BE2C (cell line): Measurements from ENCODE around the gene ACSS1.

ENCODE experiments used
- DNase-seq: peaks from one replicate; pipeline ENCODE4 v3.0.0-alpha.2; 2020
- H3K27me3 ChIP-seq: fragments of 250-450 bp; sonication (Bioruptor Pico); 2 replicates; pipeline ENCODE4 v1.5.1; 2020; ENCODE audit warnings: mild to moderate bottlenecking
- H3K36me3 ChIP-seq: fragments of 250-450 bp; sonication (Bioruptor Pico); 2 replicates; pipeline ENCODE4 v1.5.1; 2020; ENCODE audit warnings: mild to moderate bottlenecking
- H3K4me1 ChIP-seq: fragments of 250-450 bp; sonication (Bioruptor Pico); 2 replicates; pipeline ENCODE4 v1.5.1; 2020
- H3K4me3 ChIP-seq: 2 replicates; pipeline ENCODE4 v1.5.1; 2011; ENCODE audit warnings: low read depth, low read length
- H3K9me3 ChIP-seq: fragments of 250-450 bp; sonication (Bioruptor Pico); 2 replicates; pipeline ENCODE4 v1.5.1; 2020
- TF ChIP-seq, protein P1 (sequence below): IDR thresholded peaks from 2 replicates; pipeline ENCODE4 v1.5.1; 2012; ENCODE audit warnings: mild to moderate bottlenecking, low read depth, low read length

Gene ACSS1

DNA sequence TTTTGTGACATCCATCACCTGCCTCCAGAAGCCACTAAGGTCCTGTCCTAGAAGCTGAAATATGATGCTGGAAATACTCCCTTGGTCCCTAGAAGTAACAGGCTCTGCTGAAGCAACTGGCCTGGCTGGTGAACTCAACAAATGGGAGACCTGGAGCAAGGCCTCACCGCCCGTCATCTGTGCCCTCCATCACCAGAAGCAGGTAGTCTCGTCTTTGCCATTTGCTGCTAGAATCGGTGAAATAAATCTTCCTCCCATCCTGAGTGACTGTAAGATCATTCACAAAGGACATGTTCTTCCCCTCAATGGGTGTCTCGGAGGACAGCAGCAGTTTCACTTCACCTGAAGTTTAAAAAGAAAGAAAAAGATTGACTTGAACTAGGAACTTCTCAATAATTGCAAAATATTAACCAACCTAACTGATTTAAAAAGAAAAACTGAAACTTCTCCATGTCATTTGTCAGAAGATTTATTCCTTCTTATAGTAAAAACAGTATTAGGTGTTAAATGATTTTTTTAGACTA is 87.8 kb downstream of the ACSS1 start:
- H3K4me3 ChIP-seq, result no peak overlapping the region
- no peaks in the 10 kb centered on the region for H3K4me1 ChIP-seq
- H3K9me3 ChIP-seq, result no peaks in the 10 kb centered on the region
- no peaks in the 10 kb centered on the region for H3K27me3 ChIP-seq
- peaks cover 55% of the 10 kb centered on the region for H3K36me3 ChIP-seq
- TF ChIP-seq, protein P1, sequence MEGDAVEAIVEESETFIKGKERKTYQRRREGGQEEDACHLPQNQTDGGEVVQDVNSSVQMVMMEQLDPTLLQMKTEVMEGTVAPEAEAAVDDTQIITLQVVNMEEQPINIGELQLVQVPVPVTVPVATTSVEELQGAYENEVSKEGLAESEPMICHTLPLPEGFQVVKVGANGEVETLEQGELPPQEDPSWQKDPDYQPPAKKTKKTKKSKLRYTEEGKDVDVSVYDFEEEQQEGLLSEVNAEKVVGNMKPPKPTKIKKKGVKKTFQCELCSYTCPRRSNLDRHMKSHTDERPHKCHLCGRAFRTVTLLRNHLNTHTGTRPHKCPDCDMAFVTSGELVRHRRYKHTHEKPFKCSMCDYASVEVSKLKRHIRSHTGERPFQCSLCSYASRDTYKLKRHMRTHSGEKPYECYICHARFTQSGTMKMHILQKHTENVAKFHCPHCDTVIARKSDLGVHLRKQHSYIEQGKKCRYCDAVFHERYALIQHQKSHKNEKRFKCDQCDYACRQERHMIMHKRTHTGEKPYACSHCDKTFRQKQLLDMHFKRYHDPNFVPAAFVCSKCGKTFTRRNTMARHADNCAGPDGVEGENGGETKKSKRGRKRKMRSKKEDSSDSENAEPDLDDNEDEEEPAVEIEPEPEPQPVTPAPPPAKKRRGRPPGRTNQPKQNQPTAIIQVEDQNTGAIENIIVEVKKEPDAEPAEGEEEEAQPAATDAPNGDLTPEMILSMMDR, result no peak
- no peak for DNase-seq

DNA sequence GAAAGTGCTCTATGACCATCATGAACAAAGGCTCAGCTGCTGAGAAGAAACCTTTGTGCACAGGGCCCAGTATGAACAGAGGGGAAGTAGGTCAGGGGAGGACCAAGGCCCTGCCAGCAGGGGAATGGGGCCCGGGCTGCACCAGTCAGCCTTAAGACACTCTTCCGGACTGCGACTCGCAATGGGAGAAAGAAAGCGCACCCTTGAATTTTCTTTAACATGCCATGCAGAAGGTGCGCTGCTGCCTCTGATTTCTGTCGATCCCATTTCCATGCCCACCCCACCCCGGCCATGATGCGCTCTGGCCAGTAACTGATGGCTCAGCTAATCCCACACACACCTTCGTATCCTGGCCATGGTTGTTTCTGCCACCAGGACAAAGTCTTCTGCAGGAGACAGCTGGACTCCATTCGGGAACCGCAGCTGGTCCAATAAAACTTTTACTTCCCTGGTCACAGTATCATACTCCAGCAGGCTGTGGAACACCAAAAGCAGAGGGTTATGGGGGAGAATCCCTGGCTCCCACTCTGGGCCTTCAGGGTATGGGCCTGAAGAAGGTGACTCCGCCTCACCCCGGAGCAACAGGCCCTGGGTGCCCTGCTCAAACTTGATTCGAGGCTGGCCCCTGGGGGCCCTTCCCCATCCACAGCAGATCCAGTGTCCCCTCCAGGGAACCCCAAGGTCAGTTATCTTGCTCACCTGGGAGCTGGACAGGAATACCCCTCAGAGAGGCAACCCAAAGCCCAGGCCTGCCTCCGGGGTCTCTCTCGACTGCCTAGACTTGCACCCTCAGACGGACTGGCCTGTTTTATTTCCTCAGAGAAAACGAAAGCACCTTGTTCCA is 88.5 kb downstream of the ACSS1 start:
- no peak overlapping the region for H3K4me3 ChIP-seq
- TF ChIP-seq, protein P1, result no peak
- H3K4me1 ChIP-seq, result no peaks in the 10 kb centered on the region
- H3K9me3 ChIP-seq, result no peaks in the 10 kb centered on the region
- peaks cover 59% of the 10 kb centered on the region for H3K36me3 ChIP-seq
- DNase-seq, result no peak
- H3K27me3 ChIP-seq, result no peaks in the 10 kb centered on the region

DNA sequence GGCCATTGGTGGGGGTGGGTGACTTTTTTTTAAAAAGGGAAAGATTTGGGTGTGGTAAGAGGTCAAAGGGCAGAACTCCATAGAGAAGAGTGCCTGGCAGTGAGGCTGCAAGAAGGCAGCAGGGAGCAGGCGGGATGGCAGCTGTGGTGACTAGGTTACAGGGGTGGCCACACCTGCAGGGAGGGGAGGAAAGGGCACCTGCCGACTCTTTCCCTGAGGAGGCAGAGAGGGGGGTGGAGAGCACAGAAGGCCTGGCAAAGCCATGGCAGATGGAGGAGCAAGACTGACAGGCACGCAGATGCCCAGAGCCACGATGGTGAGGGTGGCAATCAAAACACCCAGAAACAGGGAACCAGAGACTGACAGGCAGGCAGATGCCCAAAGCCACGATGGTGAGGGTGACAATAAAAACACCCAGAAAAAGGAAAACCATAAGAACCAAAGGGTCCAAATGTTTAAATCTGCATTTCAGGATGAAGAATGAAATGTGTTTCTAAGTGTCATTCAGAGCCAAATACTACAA is 89.6 kb downstream of the ACSS1 start:
- peaks cover 59% of the 10 kb centered on the region for H3K36me3 ChIP-seq
- TF ChIP-seq, protein P1, result no peak
- H3K4me1 ChIP-seq, result no peaks in the 10 kb centered on the region
- H3K27me3 ChIP-seq, result no peaks in the 10 kb centered on the region
- DNase-seq, result no peak
- H3K9me3 ChIP-seq, result no peaks in the 10 kb centered on the region
- no peak overlapping the region for H3K4me3 ChIP-seq

DNA sequence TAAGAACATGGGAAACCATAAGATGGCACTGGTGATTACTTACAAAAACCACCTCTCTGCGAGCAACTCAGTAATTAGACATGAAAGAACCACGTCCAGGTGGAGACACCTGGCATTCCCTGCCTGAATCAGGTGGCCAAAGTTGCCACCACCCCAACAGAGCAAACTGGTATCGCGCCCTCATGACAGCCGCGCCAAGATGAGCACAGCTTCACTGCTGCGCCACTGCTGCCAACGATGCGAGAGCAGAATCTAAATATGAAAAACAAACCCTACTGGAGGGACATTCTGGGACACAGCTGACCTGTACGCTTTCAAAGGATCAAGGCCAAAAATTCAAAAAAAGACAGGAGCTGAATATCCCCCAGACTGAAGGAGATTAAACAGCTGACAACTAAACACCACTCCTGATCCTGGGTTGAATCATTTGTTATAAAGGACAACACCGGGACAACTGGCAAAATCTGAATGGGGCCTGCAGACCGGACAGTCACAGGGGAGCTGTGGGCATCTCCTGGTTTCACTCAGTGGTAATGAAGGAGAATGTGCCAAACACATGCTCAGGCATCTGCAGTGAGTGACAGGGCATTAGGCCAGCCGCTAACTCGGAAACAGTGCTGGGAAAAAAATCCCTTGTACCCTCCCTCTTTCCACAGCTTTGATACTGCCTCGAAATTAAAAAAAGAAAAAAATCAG is 91.5 kb downstream of the ACSS1 start:
- no peak for DNase-seq
- no peak overlapping the region for H3K4me3 ChIP-seq
- no peaks in the 10 kb centered on the region for H3K27me3 ChIP-seq
- TF ChIP-seq, protein P1, result no peak
- H3K36me3 ChIP-seq, result peaks cover 51% of the 10 kb centered on the region
- no peaks in the 10 kb centered on the region for H3K4me1 ChIP-seq
- H3K9me3 ChIP-seq, result no peaks in the 10 kb centered on the region

DNA sequence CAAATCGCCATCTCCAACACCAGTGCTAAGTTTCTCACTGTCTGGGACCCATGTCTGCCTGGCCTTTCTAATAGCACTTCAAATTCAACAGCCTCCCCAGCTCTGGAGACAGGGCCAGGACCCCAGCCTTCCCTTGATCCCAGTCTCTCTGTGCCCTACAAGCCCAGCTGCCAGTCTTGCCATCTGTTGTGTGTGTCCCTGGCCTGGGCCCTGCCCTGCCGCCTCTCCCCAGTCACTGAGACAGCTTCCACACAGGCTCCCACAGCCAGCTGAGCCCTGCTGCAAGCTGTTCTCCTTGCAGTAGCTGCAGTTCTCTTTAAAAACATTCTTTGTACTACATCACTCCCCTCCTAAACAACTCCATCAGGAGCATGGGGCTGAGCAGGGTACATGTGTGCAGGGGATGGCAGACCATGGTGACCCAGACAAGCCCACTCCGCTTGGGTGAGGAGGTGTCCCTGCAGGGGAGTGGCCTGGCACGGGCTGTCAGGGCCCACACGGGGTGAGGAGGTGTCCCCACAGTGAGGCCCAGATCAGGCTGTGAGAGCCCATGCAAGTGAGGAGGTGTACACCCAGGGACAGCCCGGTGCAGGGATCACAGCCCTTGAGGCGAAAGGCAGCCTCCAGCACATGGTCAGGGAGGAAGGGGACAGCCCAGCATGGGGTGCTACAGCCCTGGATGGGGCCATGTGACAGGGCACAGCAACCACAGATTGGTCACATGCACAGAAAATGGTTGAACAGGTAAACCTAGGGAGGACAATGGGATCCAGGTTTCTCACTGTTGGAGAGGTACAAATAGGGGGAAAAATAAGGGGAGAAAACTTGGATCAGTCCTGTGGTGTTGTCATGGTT is 92.6 kb downstream of the ACSS1 start:
- DNase-seq, result no peak
- Histone ChIP-seq H3K4me1 (no peaks in the 10 kb centered on the region), H3K27me3 (no peaks in the 10 kb centered on the region), H3K36me3 (peaks cover 52% of the 10 kb centered on the region), H3K4me3 (no peak overlapping the region), H3K9me3 (no peaks in the 10 kb centered on the region)
- TF ChIP-seq, protein P1, result no peak
